GM18499 (cell line): ENCODE results near the gene GNG7.
"Not testable (repeated sequence)": the region's sequence is repeated elsewhere in the genome, so short reads cannot be mapped to it uniquely, and the experiment has no call there.

Experiments used
- ATAC-seq: cut with Tn5 transposase; IDR thresholded peaks from one replicate; pipeline ENCODE4 v1.9.1; 2021; ENCODE audit warnings: moderate number of reproducible peaks; ENCODE audit not compliant: insufficient read depth, unreplicated experiment

The GNG7 gene

DNA sequence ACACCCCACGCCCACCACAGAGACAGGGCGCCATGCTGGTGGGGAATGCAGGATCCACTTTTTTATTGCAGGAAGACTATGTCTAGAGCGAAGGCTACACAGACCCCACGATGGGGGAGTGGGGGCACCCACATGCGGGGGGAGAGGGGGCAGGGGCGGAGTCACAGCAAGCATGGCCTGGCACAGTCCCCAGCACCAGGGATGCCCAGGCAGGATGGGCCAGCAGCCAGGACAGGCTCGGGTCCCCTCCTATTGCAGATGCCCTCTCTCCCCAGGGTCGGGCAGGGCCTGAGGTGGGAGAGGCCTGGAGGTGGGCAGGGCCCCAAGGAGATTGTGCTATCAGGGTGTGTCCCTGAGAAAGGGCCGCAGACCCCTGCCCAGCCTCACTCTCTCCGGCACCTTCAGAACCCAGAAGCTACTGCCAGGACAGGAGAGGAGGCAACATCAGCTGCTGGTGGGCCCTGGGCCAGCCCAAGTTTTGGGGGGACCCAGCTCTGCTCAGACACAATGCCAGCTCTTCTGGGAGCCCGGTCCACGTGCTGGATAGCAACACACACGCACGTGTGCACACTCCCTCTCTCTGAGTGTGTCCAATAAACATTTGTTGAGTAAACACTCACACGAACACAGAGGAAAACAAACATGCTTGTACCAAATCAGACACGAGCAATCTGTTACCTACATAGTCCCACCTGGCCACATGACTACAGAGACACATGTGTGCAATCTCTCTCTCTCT is 12.2 kb upstream of the GNG7 start:
- ATAC-seq: no peak

DNA sequence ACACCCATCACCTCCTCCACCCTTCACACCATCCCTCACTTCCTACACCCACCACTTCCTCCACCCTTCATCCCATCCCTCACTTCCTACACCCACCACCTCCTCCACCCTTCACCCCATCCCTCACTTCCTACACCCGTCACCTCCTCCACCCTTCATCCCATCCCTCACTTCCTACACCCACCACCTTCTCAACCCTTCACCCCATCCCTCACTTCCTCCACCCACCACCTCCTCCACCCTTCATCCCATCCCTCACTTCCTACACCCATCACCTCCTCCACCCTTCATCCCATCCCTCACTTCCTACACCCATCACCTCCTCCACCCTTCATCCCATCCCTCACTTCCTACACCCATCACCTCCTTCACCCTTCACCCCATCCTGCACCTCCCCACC is 11.6 kb upstream of the GNG7 start:
- ATAC-seq: not testable (repeated sequence)

DNA sequence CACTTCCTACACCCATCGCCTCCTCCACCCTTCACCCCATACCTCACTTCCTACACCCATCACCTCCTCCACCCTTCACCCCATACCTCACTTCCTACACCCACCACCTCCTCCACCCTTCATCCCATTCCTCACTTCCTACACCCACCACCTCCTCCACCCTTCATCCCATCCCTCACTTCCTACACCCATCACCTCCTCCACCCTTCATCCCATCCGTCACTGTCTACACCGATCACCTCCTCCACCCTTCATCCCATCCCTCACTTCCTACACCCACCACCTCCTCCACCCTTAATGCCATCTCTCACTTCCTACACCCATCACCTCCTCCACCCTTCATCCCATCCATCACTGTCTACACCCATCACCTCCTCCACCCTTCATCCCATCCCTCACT is 10.7 kb upstream of the GNG7 start:
- not testable (repeated sequence) for ATAC-seq

DNA sequence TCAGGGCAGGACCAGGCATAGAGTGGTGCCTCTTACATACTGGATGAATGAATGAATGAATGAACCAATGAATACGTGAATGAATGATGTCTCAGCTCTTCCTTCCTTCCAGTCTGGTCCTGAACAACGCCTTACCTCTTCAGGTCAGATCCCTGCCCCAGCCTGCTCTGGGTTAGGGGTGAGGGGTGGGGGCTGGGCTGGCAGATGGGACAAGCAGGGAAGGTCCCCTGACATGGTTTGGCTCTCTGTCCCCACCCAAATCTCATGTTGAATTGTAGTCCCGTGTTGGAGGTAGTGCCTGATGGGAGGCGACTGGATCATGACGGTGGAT is 9.3 kb upstream of the GNG7 start:
- no peak for ATAC-seq

DNA sequence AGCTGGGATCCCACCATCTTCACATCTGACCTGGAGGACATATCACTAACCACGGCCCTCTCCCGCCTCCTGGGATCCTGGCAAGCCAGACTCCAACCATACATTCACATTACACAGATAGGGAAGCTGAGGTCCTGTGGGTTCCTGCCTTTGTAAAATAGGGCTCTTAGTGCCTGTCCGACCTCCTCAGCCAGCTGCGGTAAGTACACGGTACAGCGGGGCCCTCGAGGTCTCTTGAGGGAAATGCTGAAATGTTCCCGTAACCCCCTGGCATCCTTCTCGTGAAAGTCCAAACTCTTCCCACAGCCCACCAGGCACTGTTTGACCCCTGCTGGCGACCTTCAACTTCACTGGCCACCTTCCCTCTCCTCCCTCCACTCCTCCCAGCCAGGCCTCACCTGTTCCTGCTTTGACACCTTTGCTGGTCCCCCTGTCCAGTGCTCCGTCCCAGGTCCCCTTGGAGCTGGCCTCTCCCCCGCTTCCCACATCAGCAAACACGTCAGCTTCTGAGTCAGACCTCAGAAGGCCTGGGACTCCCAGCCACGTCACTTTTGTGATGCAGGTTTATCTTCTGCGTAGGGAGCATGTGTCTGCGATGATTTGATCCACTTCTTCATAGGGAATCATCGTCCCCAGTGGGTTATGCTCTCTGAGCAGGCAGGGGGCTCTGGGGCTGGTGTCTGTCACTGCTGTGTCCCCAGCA is 8.8 kb upstream of the GNG7 start:
- no peak for ATAC-seq

DNA sequence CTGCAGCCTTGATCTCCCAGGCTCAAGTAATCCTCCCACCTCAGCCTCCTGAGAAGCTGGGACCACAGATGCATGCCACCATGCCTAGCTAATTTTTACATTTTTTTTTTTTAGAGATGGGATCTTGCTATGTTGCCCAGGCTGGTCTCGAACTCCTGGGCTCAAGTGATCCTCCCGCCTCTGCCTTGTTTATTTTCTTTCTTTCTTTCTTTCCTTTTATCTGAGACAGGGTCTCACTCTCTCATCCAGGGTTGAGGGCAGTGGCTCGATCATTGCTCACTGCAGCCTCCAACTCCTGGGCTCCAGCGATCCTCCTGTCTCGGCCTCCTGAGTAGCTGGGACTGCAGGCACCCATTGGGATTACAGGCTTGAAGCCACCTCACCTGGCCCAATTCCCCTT is 3.8 kb upstream of the GNG7 start:
- no peak for ATAC-seq

DNA sequence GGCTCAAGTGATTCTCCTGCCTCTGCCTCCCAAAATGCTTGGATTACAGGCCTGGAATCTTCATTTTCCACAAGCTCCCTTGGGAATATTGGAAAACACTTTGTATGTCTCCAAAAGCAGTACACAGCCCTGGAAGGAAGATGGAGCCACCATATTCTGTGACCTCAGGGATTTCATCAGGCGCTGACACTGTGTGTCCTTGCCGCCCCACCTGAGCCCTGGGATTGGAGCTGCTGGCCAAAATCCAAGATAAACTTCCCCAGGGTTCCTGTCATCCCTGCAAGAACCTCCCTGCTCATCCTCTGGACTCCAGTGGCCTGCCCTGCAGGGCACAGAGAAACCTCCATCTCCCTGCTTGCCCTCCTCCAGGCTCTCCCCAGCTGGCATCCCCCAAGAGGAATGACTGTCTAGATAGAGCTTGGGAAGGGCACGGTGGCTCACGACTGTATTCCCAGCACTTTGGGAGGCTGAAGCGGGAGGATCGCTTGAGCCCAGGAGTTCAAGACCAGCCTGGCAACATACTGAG is 1.3 kb upstream of the GNG7 start:
- ATAC-seq: no peak

DNA sequence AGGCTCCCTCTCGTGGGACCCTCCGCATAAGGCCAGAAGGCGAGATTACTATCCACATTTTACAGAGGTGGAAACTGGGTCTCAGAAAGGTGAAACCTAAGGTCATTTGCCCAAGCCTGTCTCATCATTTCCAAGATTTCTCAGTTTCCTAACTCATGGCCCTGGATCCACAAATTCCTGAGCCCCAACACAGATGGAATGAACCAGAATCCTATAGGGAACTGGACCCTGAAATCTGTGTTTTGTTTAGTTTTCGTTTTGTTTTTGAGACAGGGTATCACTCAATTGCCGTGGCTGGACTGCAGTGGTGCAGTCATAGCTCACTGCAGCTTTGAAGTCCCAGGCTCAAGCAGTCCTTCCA is 563 bp upstream of the GNG7 start:
- ATAC-seq: no peak

DNA sequence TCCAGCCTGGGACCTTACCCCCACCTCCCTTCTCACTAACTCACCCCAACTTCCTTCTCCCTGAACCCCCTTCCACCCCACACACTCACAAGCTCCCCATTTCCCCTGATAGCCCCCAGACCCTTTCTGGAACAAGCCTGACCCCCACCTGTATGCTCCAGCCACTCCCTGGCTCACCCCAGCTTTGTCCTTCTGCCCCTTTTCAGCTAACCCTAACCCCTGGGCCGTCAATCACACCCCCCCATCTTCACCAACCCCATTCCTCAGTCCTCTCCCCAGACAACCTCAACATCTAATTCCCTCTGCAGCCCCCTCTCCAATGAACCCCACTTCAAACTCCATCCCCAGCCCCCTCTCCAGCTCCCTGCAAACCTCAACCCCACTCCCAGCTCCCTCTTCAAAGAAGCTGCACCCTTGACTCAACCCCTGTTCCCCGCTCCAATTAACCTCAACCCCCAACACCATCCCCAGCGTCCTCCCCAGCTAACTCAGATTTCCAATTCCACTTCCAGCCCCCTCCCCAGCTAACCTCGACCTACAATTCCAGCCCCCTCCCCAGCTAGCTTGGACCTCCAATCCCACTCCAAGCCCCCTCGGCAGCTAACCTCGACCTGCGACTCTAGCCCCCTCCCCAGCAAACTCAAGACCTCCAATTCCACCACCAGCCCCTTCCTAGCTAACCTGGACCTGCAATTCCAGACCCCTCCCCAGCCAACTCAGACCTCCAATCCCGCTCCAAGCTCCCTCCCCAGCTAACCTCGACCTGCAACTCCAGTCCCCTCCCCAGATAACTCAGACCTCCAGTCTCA is 929 bp downstream of the GNG7 start:
- ATAC-seq: no peak

DNA sequence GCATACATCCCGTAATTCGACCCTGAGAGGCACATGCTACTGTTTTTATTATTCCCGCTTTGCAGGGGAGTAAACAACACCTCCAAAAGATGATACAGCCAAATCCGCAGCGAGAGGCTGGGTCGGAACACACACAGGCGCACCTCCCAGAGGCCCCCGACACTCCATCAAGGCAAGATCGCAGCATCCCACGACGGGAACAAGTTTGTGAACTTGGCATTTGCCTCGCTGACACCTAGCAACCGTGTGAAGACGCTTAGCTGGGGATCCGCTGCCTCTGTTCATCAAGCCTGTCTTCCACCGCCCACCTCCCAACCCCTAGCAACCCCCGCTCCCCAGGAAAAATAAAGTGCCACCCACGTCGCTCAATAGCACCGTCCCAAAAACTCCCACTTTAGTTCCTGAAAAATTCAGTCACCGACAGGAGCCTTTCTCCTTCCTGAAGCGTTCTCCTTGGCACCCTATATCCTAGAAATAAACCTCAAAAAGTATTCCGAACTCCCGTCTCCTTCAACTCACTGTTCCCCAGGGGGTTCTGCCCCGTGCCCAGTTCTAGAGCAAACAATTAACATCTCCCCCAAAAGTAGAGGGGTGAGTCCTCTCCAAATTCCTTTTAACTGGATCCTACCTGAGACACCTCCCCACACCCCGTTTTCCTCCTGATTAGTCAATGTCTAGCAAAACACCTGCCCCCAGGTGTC is 1.7 kb downstream of the GNG7 start:
- ATAC-seq: no peak

DNA sequence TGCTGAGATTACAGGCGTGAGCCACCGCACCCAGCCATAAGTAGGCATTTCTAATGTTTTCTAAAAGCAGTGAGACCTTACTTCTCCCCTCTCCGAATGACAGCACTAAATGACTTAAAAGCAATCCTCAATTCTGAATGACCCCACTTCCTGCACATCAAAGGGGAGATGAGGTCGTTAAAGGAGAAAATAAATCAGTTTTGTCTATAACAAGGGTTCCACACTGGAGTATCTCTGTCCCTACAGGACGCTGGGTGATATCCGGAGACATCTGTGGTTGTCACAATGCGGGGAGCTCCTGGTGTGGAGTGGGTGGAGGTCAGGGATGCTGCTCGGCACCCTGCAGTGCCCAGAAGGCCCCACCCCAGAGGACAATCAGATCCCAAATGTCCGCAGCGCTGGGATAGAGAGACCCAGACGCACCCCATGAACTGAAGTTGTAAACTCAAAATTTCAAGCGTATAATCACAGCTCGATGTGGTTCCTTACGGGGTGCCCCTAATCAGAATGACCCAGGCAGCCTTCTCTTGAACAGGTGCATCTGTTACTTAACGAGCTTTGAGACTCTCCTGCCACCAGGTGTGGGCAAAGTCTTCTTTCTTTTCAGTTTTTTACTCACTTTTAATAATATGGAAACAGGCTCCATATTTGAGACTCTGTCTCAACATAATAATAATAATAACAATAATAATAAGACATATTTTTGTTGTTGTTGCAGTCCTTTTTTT is 2.9 kb downstream of the GNG7 start:
- ATAC-seq: no peak

DNA sequence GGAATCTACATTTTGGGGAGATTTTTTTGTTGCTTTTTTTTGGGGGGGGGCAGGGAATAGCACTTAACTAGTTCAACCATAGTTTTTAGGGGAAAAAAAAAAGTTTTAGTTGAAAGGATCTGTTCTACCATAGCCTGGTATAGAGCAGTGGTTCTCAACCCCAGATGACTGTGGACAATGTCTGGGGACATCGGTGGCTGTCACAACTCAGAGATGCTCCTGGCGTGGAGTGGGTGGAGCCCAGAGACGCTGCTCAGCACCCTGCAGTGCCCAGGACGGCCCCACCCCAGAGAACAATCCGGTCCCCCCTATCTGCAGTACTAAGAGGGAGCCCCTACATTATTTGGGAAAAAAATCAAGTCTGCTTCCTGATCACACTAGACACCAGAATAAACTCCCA is 8.3 kb downstream of the GNG7 start:
- no peak for ATAC-seq

DNA sequence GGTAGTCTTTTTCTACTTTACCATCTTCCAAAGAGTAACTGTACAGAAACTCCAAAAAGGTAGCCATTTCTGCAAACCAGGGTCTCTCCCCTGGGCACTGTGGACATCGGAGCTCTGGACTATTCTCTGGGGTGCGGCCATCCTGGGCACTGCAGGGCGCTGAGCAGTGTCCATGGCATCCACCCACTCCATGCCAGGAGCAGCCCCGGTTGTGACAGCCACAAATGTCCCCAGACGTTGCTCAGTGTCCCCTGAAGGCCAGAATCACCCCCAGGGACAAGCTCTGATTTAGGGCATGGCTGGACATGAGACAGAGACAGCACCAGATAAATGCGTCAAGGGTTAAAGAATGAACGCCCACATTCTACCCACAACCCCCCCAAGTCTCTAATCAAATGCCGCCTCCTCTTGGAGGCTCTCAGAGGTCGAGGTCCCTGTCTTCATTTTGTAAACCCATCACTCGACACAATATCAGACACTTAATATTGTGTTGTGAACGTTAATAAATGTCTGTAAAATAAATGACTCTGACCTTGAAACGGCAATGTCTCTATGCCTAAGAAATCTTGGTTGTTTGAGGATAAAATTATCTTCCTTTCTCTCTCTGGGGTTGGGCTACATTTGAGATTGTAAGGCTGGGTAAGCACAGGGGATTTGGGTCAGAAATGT is 8.9 kb downstream of the GNG7 start:
- no peak for ATAC-seq

DNA sequence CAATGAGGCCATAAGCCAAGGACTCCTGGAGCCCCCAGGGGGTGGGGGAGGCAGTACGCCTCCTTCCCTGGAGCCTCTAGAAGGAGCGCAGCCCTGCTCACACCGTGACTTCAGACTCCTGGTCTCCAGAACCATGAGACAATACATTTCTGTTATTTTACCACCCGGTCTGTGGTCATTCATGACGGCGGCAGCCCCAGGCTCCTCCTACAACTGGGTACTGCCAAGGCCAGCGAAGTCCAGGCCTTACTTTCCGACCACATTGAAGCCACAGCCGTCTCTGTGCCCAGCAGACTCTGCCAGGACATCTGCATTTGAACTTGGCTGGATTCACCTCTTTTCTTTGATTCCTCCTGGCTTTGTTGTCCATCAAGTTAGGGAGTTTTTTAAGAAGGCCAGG is 10.5 kb downstream of the GNG7 start:
- no peak for ATAC-seq

DNA sequence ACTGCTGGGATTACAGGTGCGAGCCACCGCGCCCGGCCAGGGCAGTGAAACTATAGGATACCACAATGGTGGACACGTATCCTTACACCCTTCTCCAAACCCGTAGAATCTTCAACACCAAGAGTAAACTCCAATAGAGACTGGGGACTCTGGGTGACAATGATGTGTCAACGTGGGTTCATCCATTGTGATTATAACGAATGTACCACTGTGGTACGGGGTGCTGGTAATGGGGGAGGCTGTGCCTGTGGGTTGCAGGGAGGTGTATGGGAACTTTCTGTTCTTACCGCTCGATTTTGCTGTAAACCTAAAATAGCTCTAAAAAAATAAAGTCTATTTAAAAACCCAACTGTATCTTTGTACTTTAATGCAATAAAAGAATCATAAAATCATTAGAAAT is 11.6 kb downstream of the GNG7 start:
- ATAC-seq: no peak

DNA sequence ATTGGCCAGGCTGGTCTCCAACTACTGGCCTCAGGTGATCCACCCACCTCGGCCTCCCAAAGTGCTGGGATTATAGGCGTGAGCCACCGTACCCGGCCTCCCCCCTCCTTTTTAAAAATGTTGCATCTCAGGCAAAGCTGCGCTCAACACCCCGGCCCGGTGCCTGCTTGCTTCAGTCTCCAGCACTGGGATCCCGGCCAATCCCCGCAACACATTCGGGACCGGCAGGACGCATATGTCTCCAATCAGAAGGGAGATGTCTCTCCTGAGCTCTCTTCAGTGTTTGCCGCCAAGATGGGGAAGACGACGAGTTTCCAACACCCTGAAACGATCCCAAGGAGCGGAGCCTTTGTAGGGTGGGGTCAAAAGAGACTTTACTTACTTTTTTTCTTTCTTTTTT is 16.1 kb downstream of the GNG7 start:
- ATAC-seq: no peak

DNA sequence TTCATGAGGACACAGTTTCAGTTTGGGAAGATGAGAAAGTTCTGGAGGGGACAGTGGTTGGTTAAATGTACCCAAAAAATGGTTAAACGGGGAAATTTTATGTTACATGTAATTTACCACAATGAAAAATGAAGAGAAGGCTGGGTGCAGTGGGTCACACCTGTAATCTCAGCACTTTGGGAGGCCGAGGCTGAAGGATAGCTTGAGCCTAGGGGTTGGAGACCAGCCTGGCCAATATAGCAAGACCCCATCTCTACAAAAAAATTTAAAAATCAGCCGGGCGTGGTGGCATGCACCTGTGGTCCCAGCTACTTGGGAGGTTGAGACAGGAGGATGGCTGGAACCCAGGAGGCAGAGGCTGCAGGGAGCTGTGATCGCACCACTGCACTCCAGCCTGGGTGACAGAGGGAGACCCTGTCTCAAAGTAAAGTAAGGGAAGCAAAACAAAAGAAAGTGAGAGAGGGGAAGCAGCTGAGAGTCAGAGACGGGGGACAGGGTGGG is 17.2 kb downstream of the GNG7 start:
- no peak for ATAC-seq

DNA sequence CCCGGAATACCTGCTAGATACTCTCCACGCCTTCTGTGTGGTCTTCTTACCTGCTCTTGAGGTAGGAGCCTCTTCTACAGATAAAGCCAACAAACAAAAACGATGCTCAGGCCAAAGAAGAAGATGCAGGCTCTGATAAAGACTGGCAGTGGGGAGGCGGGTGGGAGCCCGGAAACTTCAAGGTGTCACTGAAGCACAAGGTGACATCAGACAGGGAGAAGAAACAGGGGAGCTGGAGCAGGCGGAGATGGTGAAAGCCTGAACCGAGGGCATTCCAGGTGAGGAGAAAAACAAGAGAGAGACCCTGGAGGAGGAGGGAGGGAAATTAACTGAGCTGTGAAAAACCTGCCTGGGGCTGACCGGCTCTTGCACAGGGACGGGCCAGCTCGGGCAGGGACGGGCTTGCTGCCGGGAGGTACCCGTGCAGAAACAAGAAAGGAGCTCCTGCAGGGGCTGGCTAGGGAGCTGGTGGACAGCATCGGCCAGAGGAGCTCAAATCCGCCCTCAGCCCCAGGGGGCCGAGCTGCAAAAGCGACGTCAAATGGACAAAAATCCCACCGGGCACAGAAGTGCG is 19.0 kb downstream of the GNG7 start:
- no peak for ATAC-seq

DNA sequence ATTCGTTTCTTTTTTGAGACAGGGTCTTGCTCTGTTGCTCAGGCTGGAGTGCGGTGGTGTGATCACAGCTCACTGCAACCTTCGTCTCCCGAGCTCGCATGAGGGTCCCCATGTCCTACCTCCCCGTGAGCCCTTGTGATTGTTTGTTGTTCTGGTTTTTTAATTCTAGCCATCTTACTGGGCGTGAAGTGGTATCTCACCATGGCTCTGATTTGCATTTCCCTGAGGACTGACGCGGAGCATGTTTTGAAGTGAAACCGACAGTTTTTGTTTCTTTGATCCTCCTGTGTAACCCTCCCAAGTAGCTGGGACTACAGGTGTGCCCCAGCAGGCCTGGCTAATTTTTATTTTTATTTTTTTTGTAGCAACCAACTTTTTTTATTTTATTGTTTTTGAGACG is 21.7 kb downstream of the GNG7 start:
- no peak for ATAC-seq
